GM12873 (cell line): ENCODE results near the gene TRAFD1.

Experiments
- CTCF ChIP-seq: IDR thresholded peaks from 2 replicates; pipeline ENCODE4 v1.5.1; 2012; ENCODE audit warnings: low read depth, mild to moderate bottlenecking, moderate library complexity, low read length, control low read depth; ENCODE audit not compliant: insufficient read depth; ENCODE audit errors: missing control alignments

The TRAFD1 gene

DNA sequence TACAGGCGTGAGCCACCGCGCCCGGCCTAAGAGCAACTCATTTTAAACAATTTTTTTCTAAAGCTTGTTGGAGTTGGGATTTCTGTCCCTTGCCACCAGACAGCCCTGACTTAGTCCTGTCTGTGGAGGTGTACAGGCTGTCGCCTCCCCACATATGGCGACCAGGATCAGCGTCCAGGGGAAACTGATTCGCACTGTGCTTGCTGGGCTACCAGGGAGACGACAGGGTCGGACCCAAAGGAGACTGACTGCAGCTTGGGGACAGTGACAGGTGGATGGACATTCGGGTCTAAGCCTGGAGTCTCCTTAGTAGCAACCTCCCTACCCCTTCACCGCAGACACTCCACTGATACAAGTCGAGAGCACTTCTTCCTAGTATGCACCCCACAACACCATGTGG lies 40.3 kb downstream of the TRAFD1 start:
- no peak for TF ChIP-seq CTCF

- no peak for TF ChIP-seq CTCF
Observed at GRCh38 chr12:112166051-112167015, 41.0 kb downstream of the TRAFD1 start.

DNA sequence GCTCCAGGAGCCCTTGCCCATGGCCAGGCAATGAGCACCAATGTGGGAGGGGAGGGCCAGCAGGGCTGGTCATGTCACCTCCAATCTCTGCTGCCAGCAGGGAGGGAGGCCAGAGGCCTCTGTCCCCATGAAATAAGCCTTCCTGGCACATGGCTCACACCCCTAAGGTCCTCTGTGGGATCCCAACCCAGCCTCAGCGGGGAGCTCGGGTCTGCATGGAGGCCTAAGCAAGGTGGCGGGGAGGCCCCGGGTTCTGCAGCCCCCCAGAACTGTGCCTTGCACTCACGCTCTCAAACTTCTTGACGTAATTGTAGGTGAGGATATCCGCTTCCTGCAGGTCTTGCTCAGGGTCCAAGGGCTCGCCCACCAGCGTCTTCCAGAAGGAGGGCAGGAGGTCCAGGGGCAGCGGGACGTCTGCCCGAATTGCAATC lies 41.7 kb downstream of the TRAFD1 start:
- no peak for TF ChIP-seq CTCF

GRCh38 chr12:112167718-112168525 lies 42.6 kb downstream of the TRAFD1 start:
- TF ChIP-seq CTCF, result no peak

- TF ChIP-seq CTCF, result no peak
Observed at GRCh38 chr12:112168561-112168971, 43.2 kb downstream of the TRAFD1 start.

DNA sequence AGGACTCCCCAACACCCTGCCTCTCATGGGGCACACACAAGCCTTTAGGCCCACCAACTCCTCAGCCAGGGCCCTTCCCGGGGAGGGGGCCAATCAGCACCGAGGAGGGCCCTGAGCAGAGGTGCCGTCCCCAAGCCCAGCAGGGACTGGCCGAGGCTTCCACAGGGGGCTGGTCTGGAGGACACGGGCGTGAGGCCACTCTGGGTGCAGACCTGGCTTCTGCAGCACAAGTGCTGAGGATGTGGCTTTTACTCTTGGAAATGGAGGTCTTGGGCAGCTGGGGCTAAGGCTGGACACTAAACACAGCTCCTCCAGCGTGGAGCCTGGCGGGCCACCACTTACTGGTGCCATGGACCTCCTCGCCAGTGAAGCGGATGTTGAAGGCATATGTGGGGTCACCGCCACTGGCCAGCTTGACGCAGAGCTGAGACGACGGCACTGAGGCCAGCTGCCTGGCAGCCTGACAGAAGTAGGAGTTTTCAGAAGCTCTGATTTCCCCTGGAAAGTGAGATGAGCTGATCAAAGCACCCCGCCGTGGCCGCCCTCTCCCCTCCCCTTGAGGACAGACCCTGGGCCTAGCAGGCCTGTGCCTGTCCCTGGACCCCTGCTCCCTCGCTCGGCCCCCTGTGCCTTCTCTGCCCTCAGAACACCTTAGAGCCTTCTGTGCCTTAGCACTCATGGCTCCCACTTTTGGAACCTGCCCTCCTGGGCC lies 44.0 kb downstream of the TRAFD1 start:
- no peak for TF ChIP-seq CTCF
